Endothelial cell of coronary artery (primary cell): ENCODE results near the gene XYLT1. TPM values are rescaled to one million over a fixed set of nuclear protein-coding genes. Genes with fewer than 3 reads are reported as not detected.

Source experiments
- total RNA-seq: library from RNA; depleted of rRNA; stranded (reverse); fragments of >200 nt; gene quantifications from 2 replicates; pipeline ENCODE4 v1.2.3, GENCODE V29; 2014

XYLT1 gene, protein sequence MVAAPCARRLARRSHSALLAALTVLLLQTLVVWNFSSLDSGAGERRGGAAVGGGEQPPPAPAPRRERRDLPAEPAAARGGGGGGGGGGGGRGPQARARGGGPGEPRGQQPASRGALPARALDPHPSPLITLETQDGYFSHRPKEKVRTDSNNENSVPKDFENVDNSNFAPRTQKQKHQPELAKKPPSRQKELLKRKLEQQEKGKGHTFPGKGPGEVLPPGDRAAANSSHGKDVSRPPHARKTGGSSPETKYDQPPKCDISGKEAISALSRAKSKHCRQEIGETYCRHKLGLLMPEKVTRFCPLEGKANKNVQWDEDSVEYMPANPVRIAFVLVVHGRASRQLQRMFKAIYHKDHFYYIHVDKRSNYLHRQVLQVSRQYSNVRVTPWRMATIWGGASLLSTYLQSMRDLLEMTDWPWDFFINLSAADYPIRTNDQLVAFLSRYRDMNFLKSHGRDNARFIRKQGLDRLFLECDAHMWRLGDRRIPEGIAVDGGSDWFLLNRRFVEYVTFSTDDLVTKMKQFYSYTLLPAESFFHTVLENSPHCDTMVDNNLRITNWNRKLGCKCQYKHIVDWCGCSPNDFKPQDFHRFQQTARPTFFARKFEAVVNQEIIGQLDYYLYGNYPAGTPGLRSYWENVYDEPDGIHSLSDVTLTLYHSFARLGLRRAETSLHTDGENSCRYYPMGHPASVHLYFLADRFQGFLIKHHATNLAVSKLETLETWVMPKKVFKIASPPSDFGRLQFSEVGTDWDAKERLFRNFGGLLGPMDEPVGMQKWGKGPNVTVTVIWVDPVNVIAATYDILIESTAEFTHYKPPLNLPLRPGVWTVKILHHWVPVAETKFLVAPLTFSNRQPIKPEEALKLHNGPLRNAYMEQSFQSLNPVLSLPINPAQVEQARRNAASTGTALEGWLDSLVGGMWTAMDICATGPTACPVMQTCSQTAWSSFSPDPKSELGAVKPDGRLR
- total RNA-seq = 0.81 and 1.4 TPM in 2 replicates

DNA sequence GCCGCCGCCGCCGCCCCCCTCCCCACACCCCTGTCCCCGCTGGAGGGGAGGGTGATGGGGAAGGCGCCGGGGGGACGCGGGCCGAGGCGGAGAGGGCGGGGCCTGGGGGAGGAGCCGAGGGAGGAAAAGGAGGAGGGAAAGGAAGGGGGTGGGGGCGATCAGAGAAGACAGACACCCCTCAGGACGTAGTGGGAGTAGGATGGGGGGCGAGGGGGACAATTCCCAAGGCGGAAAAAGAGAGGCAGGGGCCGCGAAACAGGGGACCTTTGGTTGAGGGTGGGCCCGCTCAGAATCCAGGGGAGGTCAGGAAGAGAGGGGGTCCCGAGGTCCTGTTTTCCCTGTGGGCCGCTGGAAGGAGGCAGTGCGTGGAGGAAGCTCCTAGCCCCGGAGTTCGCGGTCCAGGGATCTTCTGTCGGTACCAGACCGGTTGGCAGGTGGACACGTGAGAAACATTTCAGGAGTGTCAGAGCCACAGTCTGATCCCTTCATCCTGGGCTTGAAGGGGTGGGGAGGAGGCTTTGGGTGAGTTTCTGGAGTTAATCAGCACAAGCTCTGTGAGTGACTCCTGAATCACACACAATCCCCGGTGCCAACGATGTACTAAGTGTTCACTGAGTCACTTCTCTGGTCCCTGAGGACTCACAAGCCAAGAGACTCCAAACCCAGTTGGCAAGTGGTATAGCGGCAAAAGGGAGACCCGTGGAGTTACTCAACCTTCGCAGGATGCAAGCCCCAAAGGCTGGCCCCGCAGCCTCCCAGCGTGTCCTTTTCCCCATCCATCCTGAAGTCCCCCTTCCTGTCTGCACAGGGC lies at the start of gene XYLT1:
Gene XYLT1 (minus strand): TSS at position 53 of the 811 bp plus-strand sequence. CDS start 164 bp downstream, outside the sequence.

